K562 (cell line): ENCODE data around the gene PLEKHG5. TPM values are rescaled to one million over a fixed set of nuclear protein-coding genes. Genes with fewer than 3 reads are reported as not detected.

ENCODE experiments used
- BDP1 ChIP-seq: IDR thresholded peaks from 3 replicates; pipeline ENCODE4 v1.6.1; 2011; ENCODE audit not compliant: insufficient read length, insufficient read depth
- C11orf30 ChIP-seq: fragments of 450-650 bp; IDR thresholded peaks from 2 replicates; pipeline ENCODE4 v1.6.1; 2016; ENCODE audit warnings: low read depth, mild to moderate bottlenecking
- CAMTA2 ChIP-seq: fragments of 250-450 bp; sonication (Bioruptor Pico); conservative IDR thresholded peaks from 2 replicates; pipeline ENCODE4 v1.5.1; 2022
- CBFA2T2 ChIP-seq: fragments of 450-650 bp; conservative IDR thresholded peaks from 2 replicates; pipeline ENCODE4 v1.6.1; 2017; ENCODE audit warnings: mild to moderate bottlenecking
- CLOCK ChIP-seq: fragments of 250-450 bp; sonication (Bioruptor Pico); IDR thresholded peaks from 2 replicates; pipeline ENCODE4 v1.4.0; 2020; ENCODE audit warnings: mild to moderate bottlenecking, moderate library complexity, borderline replicate concordance
- CTBP1 ChIP-seq: fragments of 450-650 bp; IDR thresholded peaks from 2 replicates; pipeline ENCODE4 v1.6.1; 2016; ENCODE audit warnings: borderline replicate concordance
- ETS2 ChIP-seq: IDR thresholded peaks from 2 replicates; pipeline ENCODE4 v1.6.1; 2016; ENCODE audit warnings: borderline replicate concordance, missing genetic modification characterization, mild to moderate bottlenecking, moderate library complexity, missing compliant biosample characterization; ENCODE audit not compliant: poor library complexity, severe bottlenecking
- FOSL1 ChIP-seq: fragments of 200-800 bp; sonication (Bioruptor generic); conservative IDR thresholded peaks from 2 replicates; pipeline ENCODE4 v1.6.1; 2016; ENCODE audit warnings: missing genetic modification characterization, missing compliant biosample characterization
- FOXK2 ChIP-seq, 2 experiments: fragments of 450-650 bp; IDR thresholded peaks in 1 of 2; conservative IDR thresholded peaks in 1 of 2; 2 replicates each; pipeline ENCODE4 v1.6.1; 2016; ENCODE audit warnings: low read depth in 2 of 2, mild to moderate bottlenecking in 1 of 2
- FOXP1 ChIP-seq: sonication (generic); formaldehyde crosslinking; IDR thresholded peaks from 2 replicates; pipeline ENCODE4 v1.8.0; 2022; ENCODE audit warnings: mild to moderate bottlenecking, missing genetic modification reagents
- GATAD2A ChIP-seq: fragments of 450-650 bp; IDR thresholded peaks from 2 replicates; pipeline ENCODE4 v1.6.1; 2017
- IRF2 ChIP-seq: sonication (generic); formaldehyde crosslinking; IDR thresholded peaks from 2 replicates; pipeline ENCODE4 v1.8.1; 2022; ENCODE audit warnings: mild to moderate bottlenecking, missing genetic modification reagents
- KDM5B ChIP-seq: fragments of 200-600 bp; sonication (generic); IDR thresholded peaks from 2 replicates; pipeline ENCODE4 v1.6.1; 2012; ENCODE audit warnings: low read depth, mild to moderate bottlenecking, moderate library complexity, low read length, control low read depth, inconsistent platforms; ENCODE audit not compliant: insufficient replicate concordance
- MAZ ChIP-seq, 2 experiments: fragments of 450-650 bp in 1 of 2; sonication (generic) in 1 of 2; formaldehyde crosslinking; IDR thresholded peaks in 1 of 2; conservative IDR thresholded peaks in 1 of 2; 2 replicates each; pipeline versions ENCODE4 v1.4.0 to v1.5.0; 2020; ENCODE audit warnings: mild to moderate bottlenecking in 1 of 2, missing genetic modification reagents in 1 of 2
- PCBP1 ChIP-seq: fragments of 200-400 bp; formaldehyde crosslinking; IDR thresholded peaks from 2 replicates; pipeline ENCODE4 v1.6.1; 2018; ENCODE audit warnings: mild to moderate bottlenecking, low read depth, low read length; ENCODE audit not compliant: poor library complexity, severe bottlenecking
- RUNX1 ChIP-seq: sonication (generic); IDR thresholded peaks from 2 replicates; pipeline ENCODE4 v1.6.1; 2016; ENCODE audit warnings: antibody characterized with exemption, low read depth
- SRSF9 ChIP-seq: fragments of 200-400 bp; formaldehyde crosslinking; IDR thresholded peaks from 2 replicates; pipeline ENCODE4 v1.6.1; 2017; ENCODE audit warnings: low read depth, low read length, borderline replicate concordance
- TFAM ChIP-seq: fragments of 250-450 bp; sonication (Bioruptor Pico); conservative IDR thresholded peaks from 2 replicates; pipeline ENCODE4 v1.5.0; 2021; ENCODE audit warnings: mild to moderate bottlenecking, moderate library complexity
- YBX1 ChIP-seq: fragments of 450-650 bp; IDR thresholded peaks from 2 replicates; pipeline ENCODE4 v1.7.1; 2016; ENCODE audit warnings: mild to moderate bottlenecking
- ZBTB17 ChIP-seq: fragments of 450-650 bp; formaldehyde crosslinking; IDR thresholded peaks from 2 replicates; pipeline ENCODE4 v1.4.0; 2020; ENCODE audit warnings: mild to moderate bottlenecking
- ZNF184 ChIP-seq: sonication (generic); formaldehyde crosslinking; IDR thresholded peaks from 2 replicates; pipeline ENCODE4 v1.5.0; 2020; ENCODE audit warnings: missing genetic modification reagents
- ZNF217 ChIP-seq: sonication (generic); formaldehyde crosslinking; IDR thresholded peaks from 2 replicates; pipeline ENCODE4 v1.8.0; 2022; ENCODE audit warnings: mild to moderate bottlenecking, missing genetic modification reagents
- ZNF274 ChIP-seq: IDR thresholded peaks from 2 replicates; pipeline ENCODE4 v1.6.1; 2011; ENCODE audit warnings: low read depth, mild to moderate bottlenecking, low read length, moderate library complexity, borderline replicate concordance
- ZNF830 ChIP-seq: fragments of 250-450 bp; sonication (Bioruptor Pico); IDR thresholded peaks from 2 replicates; pipeline ENCODE4 v1.5.0; 2021; ENCODE audit warnings: mild to moderate bottlenecking
- ZSCAN32 ChIP-seq: fragments of 450-650 bp; formaldehyde crosslinking; IDR thresholded peaks from 2 replicates; pipeline ENCODE4 v1.4.0; 2020; ENCODE audit warnings: mild to moderate bottlenecking, moderate library complexity
- polyA plus RNA-seq, 8 experiments: library from polyadenylated mRNA; depleted of rRNA in 4 of 8; stranded (reverse) in 5 of 8; unstranded in 3 of 8; fragments of >200 nt; fragmentation: Nextera tagmentation in 2 of 8; fragmentation: Illumina TruSeq in 1 of 8; extraction: Ambion mirVana in 2 of 8; extraction: Trizol in 1 of 8; gene quantifications; 2 replicates each; pipeline versions ENCODE4 v1.2.1 to v1.2.3, GENCODE V29; 2011 to 2014; ENCODE audit warnings: inconsistent platforms in 1 of 8, missing spikeins in 1 of 8
- total RNA-seq, 7 experiments: library from RNA; depleted of rRNA in 6 of 7; stranded (reverse); fragments of >200 nt in 6 of 7; fragmentation: Illumina TruSeq in 2 of 7; extraction: Trizol in 2 of 7; gene quantifications; 2 replicates each; pipeline versions ENCODE4 v1.2.1 to v1.2.3, GENCODE V29; 2011 to 2021; ENCODE audit warnings: low replicate concordance in 1 of 7
- TF ChIP-seq, protein P1 (sequence below), 3 experiments: IDR thresholded peaks in 2 of 3; conservative IDR thresholded peaks in 1 of 3; 2 replicates each; pipeline ENCODE4 v1.5.1; 2011 to 2012; ENCODE audit warnings: low read length in 3 of 3, mild to moderate bottlenecking in 3 of 3, control low read depth in 2 of 3, improper control_type of control experiment in 1 of 3, inconsistent platforms in 1 of 3, low read depth in 1 of 3, mixed read lengths in 1 of 3, moderate library complexity in 1 of 3; ENCODE audit not compliant: insufficient read depth in 2 of 3

The PLEKHG5 gene
- total and polyA plus RNA-seq, 9 of the 15 experiments (the other 6 are each of a cell fraction or from before 2014, with no cell fraction given) = 0.04 to 0.29 (median 0.09) TPM; not detected in 3

GRCh38 chr1:6423321-6423999 lies 68.0 kb downstream of the PLEKHG5 start (continued):
- TF ChIP-seq PCBP1 (peak; percentile 25), YBX1 (no peak), GATAD2A (0 out of 2 replicates have a peak, but pooled peaks have one; percentile 29), ZNF217 (no peak), ZNF274 (no peak), CAMTA2 (CRISPR knock-in tag) (no peak), BDP1 (no peak), SRSF9 (no peak), C11orf30 (no peak), KDM5B (peak; percentile 14), CBFA2T2 (no peak), TFAM (CRISPR knock-in tag) (no peak), ZBTB17 (CRISPR knock-in tag) (no peak), FOXK2 (conservative IDR thresholded peaks at IDR 0.05 in 1 of 2, IDR thresholded peaks at IDR 0.05 in 1 of 2; ENCODE audit: low read depth in 2 of 2) (no peak), CTBP1 (peak; percentile 75; the same call in 1 of the 2 replicates), ZNF830 (no peak), CLOCK (CRISPR knock-in tag) (no peak), ETS2 (no peak), IRF2 (CRISPR knock-in tag) (no peak; the same call in 1 of the 2 replicates), RUNX1 (no peak), FOSL1 (no peak), ZSCAN32 (no peak), ZNF184 (CRISPR knock-in tag) (no peak), FOXP1 (CRISPR knock-in tag) (no peak), MAZ (CRISPR knock-in tag; conservative IDR thresholded peaks at IDR 0.05 in 1 of 2, IDR thresholded peaks at IDR 0.05 in 1 of 2) (peak in 1 of 2 experiments; percentile 28; a peak in 1 of 4 replicates)
- TF ChIP-seq, protein P1, sequence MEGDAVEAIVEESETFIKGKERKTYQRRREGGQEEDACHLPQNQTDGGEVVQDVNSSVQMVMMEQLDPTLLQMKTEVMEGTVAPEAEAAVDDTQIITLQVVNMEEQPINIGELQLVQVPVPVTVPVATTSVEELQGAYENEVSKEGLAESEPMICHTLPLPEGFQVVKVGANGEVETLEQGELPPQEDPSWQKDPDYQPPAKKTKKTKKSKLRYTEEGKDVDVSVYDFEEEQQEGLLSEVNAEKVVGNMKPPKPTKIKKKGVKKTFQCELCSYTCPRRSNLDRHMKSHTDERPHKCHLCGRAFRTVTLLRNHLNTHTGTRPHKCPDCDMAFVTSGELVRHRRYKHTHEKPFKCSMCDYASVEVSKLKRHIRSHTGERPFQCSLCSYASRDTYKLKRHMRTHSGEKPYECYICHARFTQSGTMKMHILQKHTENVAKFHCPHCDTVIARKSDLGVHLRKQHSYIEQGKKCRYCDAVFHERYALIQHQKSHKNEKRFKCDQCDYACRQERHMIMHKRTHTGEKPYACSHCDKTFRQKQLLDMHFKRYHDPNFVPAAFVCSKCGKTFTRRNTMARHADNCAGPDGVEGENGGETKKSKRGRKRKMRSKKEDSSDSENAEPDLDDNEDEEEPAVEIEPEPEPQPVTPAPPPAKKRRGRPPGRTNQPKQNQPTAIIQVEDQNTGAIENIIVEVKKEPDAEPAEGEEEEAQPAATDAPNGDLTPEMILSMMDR (IDR thresholded peaks at IDR 0.05 in 2 of 3, conservative IDR thresholded peaks at IDR 0.05 in 1 of 3; ENCODE audit: insufficient read depth in 2 of 3, low read depth in 1 of 3, low read length in 3 of 3) = peak; percentile 94 to 99 (median 96)
